Panc1 (cell line): ENCODE measurements around the gene CACNA1C.

ENCODE experiments used
- POLR2AphosphoS5 ChIP-seq: IDR thresholded peaks from 2 replicates; pipeline ENCODE4 v1.6.1; 2012; ENCODE audit warnings: mild to moderate bottlenecking, low read depth, low read length, moderate library complexity
- SIN3A ChIP-seq: IDR thresholded peaks from 2 replicates; pipeline ENCODE4 v1.6.1; 2012; ENCODE audit warnings: low read depth, mild to moderate bottlenecking, low read length, moderate library complexity, borderline replicate concordance; ENCODE audit not compliant: insufficient read depth
- TCF7L2 ChIP-seq: IDR thresholded peaks from 2 replicates; pipeline ENCODE4 v1.6.1; 2011; ENCODE audit warnings: mild to moderate bottlenecking, low read depth, low read length, inconsistent platforms
- TF ChIP-seq, protein P1 (sequence below): fragments of 450-650 bp; IDR thresholded peaks from 2 replicates; pipeline ENCODE4 v1.5.1; 2017; ENCODE audit warnings: mild to moderate bottlenecking
- TF ChIP-seq, protein P2 (sequence below), 2 experiments: IDR thresholded peaks; 2 replicates each; pipeline ENCODE4 v1.6.1; 2011 to 2012; ENCODE audit warnings: low read depth in 2 of 2, control low read depth in 1 of 2, low read length in 1 of 2, mild to moderate bottlenecking in 1 of 2, moderate library complexity in 1 of 2; ENCODE audit not compliant: insufficient read depth in 1 of 2

GRCh38 chr12:2276288-2277033 lies 223.7 kb downstream of the CACNA1C start:
- TF ChIP-seq POLR2AphosphoS5, result no peak
- TF ChIP-seq, protein P1, sequence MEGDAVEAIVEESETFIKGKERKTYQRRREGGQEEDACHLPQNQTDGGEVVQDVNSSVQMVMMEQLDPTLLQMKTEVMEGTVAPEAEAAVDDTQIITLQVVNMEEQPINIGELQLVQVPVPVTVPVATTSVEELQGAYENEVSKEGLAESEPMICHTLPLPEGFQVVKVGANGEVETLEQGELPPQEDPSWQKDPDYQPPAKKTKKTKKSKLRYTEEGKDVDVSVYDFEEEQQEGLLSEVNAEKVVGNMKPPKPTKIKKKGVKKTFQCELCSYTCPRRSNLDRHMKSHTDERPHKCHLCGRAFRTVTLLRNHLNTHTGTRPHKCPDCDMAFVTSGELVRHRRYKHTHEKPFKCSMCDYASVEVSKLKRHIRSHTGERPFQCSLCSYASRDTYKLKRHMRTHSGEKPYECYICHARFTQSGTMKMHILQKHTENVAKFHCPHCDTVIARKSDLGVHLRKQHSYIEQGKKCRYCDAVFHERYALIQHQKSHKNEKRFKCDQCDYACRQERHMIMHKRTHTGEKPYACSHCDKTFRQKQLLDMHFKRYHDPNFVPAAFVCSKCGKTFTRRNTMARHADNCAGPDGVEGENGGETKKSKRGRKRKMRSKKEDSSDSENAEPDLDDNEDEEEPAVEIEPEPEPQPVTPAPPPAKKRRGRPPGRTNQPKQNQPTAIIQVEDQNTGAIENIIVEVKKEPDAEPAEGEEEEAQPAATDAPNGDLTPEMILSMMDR, result no peak
- TF ChIP-seq SIN3A, result no peak
- TF ChIP-seq TCF7L2, result no peak
- TF ChIP-seq, protein P2, sequence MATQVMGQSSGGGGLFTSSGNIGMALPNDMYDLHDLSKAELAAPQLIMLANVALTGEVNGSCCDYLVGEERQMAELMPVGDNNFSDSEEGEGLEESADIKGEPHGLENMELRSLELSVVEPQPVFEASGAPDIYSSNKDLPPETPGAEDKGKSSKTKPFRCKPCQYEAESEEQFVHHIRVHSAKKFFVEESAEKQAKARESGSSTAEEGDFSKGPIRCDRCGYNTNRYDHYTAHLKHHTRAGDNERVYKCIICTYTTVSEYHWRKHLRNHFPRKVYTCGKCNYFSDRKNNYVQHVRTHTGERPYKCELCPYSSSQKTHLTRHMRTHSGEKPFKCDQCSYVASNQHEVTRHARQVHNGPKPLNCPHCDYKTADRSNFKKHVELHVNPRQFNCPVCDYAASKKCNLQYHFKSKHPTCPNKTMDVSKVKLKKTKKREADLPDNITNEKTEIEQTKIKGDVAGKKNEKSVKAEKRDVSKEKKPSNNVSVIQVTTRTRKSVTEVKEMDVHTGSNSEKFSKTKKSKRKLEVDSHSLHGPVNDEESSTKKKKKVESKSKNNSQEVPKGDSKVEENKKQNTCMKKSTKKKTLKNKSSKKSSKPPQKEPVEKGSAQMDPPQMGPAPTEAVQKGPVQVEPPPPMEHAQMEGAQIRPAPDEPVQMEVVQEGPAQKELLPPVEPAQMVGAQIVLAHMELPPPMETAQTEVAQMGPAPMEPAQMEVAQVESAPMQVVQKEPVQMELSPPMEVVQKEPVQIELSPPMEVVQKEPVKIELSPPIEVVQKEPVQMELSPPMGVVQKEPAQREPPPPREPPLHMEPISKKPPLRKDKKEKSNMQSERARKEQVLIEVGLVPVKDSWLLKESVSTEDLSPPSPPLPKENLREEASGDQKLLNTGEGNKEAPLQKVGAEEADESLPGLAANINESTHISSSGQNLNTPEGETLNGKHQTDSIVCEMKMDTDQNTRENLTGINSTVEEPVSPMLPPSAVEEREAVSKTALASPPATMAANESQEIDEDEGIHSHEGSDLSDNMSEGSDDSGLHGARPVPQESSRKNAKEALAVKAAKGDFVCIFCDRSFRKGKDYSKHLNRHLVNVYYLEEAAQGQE (IDR thresholded peaks at IDR 0.05; ENCODE audit: insufficient read depth in 1 of 2, low read depth in 2 of 2, low read length in 1 of 2), result no peak
